ENCODE measurements around the gene HTN3. TPM values are rescaled to one million over a fixed set of nuclear protein-coding genes. Genes with fewer than 3 reads are reported as not detected.
"Not testable (repeated sequence)": the region's sequence is repeated elsewhere in the genome, so short reads cannot be mapped to it uniquely, and the experiment has no call there.

The HTN3 gene
- total RNA-seq, 1 donor from 2014 or later, result not detected

DNA sequence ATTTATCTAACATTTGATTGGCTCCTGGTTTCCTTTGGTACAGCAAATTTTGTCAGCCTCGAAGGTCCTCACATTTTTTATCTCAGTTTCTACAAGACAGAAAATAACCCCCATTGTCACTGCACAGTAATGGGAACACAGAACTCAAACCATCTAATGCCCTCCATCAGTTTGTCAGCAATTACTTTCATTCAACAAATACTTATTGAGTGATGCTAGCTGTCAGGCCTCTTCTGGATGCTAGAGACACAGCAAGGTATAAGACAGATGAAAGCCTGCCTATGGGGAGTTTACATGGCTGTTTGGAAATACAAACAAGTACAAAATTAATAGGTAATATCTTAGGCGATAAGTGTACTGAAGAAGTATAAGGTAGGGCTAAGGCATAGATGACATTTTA is 5.0 kb upstream of the HTN3 start:
- no peaks in the 10 kb centered on the region for H3K36me3 Mint-ChIP-seq (ENCODE audit: unreplicated experiment)
- H3K4me1 Mint-ChIP-seq (ENCODE audit: low read depth, unreplicated experiment), result no peaks in the 10 kb centered on the region
- no peak for DNase-seq
- no peak overlapping the region for H3K4me3 Mint-ChIP-seq (ENCODE audit: unreplicated experiment)
- no peaks in the 10 kb centered on the region for H3K9me3 Mint-ChIP-seq (ENCODE audit: unreplicated experiment)
- H3K27me3 Mint-ChIP-seq (ENCODE audit: unreplicated experiment), result no peaks in the 10 kb centered on the region
- no peak overlapping the region for H3K27ac Mint-ChIP-seq (ENCODE audit: unreplicated experiment)
- TF ChIP-seq, protein P1, sequence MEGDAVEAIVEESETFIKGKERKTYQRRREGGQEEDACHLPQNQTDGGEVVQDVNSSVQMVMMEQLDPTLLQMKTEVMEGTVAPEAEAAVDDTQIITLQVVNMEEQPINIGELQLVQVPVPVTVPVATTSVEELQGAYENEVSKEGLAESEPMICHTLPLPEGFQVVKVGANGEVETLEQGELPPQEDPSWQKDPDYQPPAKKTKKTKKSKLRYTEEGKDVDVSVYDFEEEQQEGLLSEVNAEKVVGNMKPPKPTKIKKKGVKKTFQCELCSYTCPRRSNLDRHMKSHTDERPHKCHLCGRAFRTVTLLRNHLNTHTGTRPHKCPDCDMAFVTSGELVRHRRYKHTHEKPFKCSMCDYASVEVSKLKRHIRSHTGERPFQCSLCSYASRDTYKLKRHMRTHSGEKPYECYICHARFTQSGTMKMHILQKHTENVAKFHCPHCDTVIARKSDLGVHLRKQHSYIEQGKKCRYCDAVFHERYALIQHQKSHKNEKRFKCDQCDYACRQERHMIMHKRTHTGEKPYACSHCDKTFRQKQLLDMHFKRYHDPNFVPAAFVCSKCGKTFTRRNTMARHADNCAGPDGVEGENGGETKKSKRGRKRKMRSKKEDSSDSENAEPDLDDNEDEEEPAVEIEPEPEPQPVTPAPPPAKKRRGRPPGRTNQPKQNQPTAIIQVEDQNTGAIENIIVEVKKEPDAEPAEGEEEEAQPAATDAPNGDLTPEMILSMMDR (IDR thresholded peaks at IDR 0.05; ENCODE audit: partially characterized antibody, unreplicated experiment), result no peak

GRCh38 chr4:70027011-70027410 is 1.2 kb upstream of the HTN3 start:
- no peaks in the 10 kb centered on the region for H3K27me3 Mint-ChIP-seq (ENCODE audit: unreplicated experiment)
- no peaks in the 10 kb centered on the region for H3K9me3 Mint-ChIP-seq (ENCODE audit: unreplicated experiment)
- no peak overlapping the region for H3K27ac Mint-ChIP-seq (ENCODE audit: unreplicated experiment)
- peak; percentile 16 for DNase-seq
- H3K4me3 Mint-ChIP-seq (ENCODE audit: unreplicated experiment), result no peak overlapping the region
- H3K36me3 Mint-ChIP-seq (ENCODE audit: unreplicated experiment), result no peaks in the 10 kb centered on the region
- H3K4me1 Mint-ChIP-seq (ENCODE audit: low read depth, unreplicated experiment), result no peaks in the 10 kb centered on the region
- TF ChIP-seq, protein P1 (IDR thresholded peaks at IDR 0.05; ENCODE audit: partially characterized antibody, unreplicated experiment), result no peak

- not testable (repeated sequence) for H3K4me1 Mint-ChIP-seq (ENCODE audit: low read depth, unreplicated experiment); H3K9me3 Mint-ChIP-seq (ENCODE audit: unreplicated experiment); H3K27me3 Mint-ChIP-seq (ENCODE audit: unreplicated experiment); H3K27ac Mint-ChIP-seq (ENCODE audit: unreplicated experiment); DNase-seq; H3K4me3 Mint-ChIP-seq (ENCODE audit: unreplicated experiment)
- peaks cover 10% of the 10 kb centered on the region for H3K36me3 Mint-ChIP-seq (ENCODE audit: unreplicated experiment)
Measured at GRCh38 chr4:70037559-70037958, 9.3 kb downstream of the HTN3 start.

DNA sequence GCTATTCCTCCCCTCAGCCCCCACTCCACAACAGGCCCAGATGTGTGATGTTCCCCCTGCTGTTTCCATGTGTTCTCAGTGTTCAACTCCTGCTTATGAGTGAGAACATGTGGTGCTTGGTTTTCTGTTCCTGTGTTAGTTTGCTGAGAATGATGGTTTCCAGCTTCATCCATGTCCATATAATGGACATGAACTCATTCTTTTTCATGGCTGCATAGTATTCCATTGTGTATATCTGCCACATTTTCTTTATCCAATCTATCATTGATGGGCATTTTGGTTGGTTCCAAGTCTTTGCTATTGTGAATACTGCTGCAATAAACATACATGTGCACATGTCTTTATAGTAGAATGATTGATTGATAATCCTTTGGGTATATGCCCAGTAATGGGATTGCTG is 11.7 kb downstream of the HTN3 start:
- not testable (repeated sequence) for H3K4me1 Mint-ChIP-seq (ENCODE audit: low read depth, unreplicated experiment); H3K36me3 Mint-ChIP-seq (ENCODE audit: unreplicated experiment); H3K27ac Mint-ChIP-seq (ENCODE audit: unreplicated experiment); H3K4me3 Mint-ChIP-seq (ENCODE audit: unreplicated experiment); DNase-seq; H3K27me3 Mint-ChIP-seq (ENCODE audit: unreplicated experiment); H3K9me3 Mint-ChIP-seq (ENCODE audit: unreplicated experiment)

- Mint-ChIP-seq H3K27me3 (ENCODE audit: unreplicated experiment) (no peaks in the 10 kb centered on the region), H3K9me3 (ENCODE audit: unreplicated experiment) (peaks cover 12% of the 10 kb centered on the region), H3K4me3 (ENCODE audit: unreplicated experiment) (no peak overlapping the region), H3K4me1 (ENCODE audit: low read depth, unreplicated experiment) (peaks cover 12% of the 10 kb centered on the region), H3K36me3 (ENCODE audit: unreplicated experiment) (no peaks in the 10 kb centered on the region), H3K27ac (ENCODE audit: unreplicated experiment) (no peak overlapping the region)
- no peak for DNase-seq
- TF ChIP-seq, protein P1 (IDR thresholded peaks at IDR 0.05; ENCODE audit: partially characterized antibody, unreplicated experiment), result no peak
Measured at GRCh38 chr4:70041652-70042286, 13.5 kb downstream of the HTN3 start.

- H3K27ac Mint-ChIP-seq (ENCODE audit: unreplicated experiment); DNase-seq; H3K9me3 Mint-ChIP-seq (ENCODE audit: unreplicated experiment); H3K36me3 Mint-ChIP-seq (ENCODE audit: unreplicated experiment); H3K4me3 Mint-ChIP-seq (ENCODE audit: unreplicated experiment); H3K27me3 Mint-ChIP-seq (ENCODE audit: unreplicated experiment): not testable (repeated sequence)
- peaks cover 10% of the 10 kb centered on the region for H3K4me1 Mint-ChIP-seq (ENCODE audit: low read depth, unreplicated experiment)
Measured at GRCh38 chr4:70050138-70050537, 21.9 kb downstream of the HTN3 start, which contains the start of gene HTN1. HTN1 (plus strand) TSS chr4:70050438; CDS start chr4:70053077, 2,639 bp downstream.

DNA sequence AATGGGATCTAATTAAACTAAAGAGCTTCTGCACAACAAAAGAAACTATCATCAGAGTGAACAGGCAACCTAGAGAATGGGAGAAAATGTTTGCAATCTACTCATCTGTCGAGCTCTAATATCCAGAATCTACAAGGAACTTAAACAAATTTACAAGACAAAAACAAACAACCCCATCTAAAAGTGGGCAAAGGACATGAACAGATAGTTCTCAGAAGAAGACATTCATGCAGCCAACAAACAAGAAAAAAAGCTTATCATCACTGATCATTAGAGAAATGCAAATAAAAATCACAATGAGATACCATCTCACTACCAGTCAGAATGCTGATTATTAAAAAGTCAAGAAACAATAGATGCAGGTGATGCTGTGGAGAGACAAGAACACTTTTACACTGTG is 28.3 kb downstream of the HTN3 start:
- H3K36me3 Mint-ChIP-seq (ENCODE audit: unreplicated experiment); H3K27ac Mint-ChIP-seq (ENCODE audit: unreplicated experiment); H3K9me3 Mint-ChIP-seq (ENCODE audit: unreplicated experiment); DNase-seq; H3K27me3 Mint-ChIP-seq (ENCODE audit: unreplicated experiment); H3K4me1 Mint-ChIP-seq (ENCODE audit: low read depth, unreplicated experiment); H3K4me3 Mint-ChIP-seq (ENCODE audit: unreplicated experiment): not testable (repeated sequence)
